Activated gamma-delta T cell treated with anti-CD3 and anti-CD28 coated beads, Interleukin-2, amount 50 U/mL, for 16 hours (primary cell): ENCODE results near the gene GAN.
A peak's percentile ranks its signal among the peaks of the same experiment; 100 is the strongest.

ENCODE experiments used
- DNase-seq: peaks from one replicate; pipeline ENCODE4 v3.0.0-alpha.2; 2020; ENCODE audit warnings: low read depth

GAN gene

GRCh38 chr16:81314603-81315270 is at the start of gene GAN:
GAN (plus strand) TSS chr16:81314962; CDS start chr16:81315114, 152 bp downstream.
- peak; percentile 87 for DNase-seq

DNA sequence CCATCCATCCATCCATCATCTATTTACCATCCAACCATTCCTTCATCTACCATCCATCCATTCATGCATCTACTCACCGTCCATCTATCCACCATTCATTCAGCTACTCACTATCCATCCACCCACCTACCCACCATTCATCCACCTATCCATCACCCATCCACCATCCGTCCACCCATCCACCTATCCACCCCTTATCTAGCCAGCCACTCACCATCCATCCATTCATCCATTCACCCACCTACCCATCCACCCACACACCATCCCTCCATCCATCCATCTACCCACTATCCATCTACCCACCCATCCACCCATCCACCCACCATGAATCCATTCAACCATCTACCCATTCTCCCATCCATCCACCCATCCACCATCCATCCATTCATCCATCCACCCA is 49.7 kb upstream of the GAN start:
- DNase-seq: no peak

GRCh38 chr16:81265658-81266451 is 48.9 kb upstream of the GAN start:
- DNase-seq: no peak

- no peak for DNase-seq
These were observed 48.1 kb upstream of the GAN start for GRCh38 chr16:81266680-81267095.

GRCh38 chr16:81268509-81268908 is 46.3 kb upstream of the GAN start:
- DNase-seq: no peak

- DNase-seq: no peak
These were observed 41.4 kb upstream of the GAN start for GRCh38 chr16:81273223-81273950.

DNA sequence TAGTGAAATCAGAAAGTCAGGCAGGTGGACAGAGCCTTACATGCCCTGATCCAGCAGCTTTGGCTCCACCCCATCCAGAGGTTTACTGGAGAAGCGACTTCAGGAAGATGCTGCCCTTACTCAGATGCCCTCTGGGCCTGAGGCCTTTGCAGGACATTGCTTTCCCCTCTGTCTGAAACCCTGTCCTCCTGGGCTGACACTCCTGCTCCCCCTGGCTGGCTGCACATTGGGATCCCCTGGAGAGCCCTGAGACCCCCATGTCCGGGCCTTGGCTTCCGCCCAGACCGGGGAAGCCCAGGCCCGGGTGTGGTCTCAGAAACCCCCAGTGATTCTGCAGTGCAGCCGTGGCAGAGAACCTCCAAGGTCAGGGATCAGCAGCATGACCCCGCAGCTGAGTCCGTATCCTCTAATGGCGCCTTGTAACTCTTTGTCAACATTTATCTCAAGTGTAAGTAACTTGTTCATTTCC is 39.7 kb upstream of the GAN start:
- no peak for DNase-seq

GRCh38 chr16:81275795-81276194 is 39.0 kb upstream of the GAN start:
- no peak for DNase-seq

- DNase-seq: no peak
These were observed 38.4 kb upstream of the GAN start for GRCh38 chr16:81276323-81276722.

GRCh38 chr16:81277541-81278080 is 37.2 kb upstream of the GAN start:
- DNase-seq: no peak

GRCh38 chr16:81278526-81278925 is 36.2 kb upstream of the GAN start:
- DNase-seq: no peak

- DNase-seq: no peak
These were observed 35.4 kb upstream of the GAN start for GRCh38 chr16:81279392-81279791.

GRCh38 chr16:81280393-81280792 is 34.4 kb upstream of the GAN start:
- no peak for DNase-seq

GRCh38 chr16:81283044-81283443 is 31.7 kb upstream of the GAN start:
- DNase-seq: no peak

DNA sequence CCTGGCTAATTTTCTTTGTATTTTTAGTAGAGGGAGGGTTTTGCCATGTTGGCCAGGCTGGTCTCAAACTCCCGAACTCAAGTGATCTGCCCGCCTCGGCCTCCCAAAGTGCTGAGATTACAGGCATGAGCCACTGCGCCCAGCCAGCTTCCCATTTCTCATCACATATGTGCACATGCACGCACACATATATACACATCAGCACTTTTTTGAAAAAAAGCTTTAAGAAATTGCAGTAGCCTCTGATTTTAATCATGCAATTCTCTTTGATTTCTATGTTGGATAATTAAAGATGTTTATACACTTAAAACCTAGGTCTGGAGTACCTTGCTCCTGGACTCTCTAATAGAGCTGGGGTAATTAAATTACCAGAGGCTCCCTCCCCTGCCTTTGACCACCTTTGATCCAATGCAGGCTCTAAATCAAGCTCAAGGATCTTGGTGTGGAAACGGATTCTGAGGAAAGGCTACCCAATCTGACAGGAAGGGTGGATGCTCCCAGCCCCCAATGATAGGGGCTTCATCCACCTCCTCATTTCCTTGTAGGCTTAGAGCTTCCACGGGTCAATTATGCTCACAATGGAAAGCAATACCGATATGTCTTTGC is 29.7 kb upstream of the GAN start:
- no peak for DNase-seq

GRCh38 chr16:81286190-81286589 is 28.6 kb upstream of the GAN start:
- DNase-seq: no peak

GRCh38 chr16:81291117-81291516 is 23.6 kb upstream of the GAN start:
- DNase-seq: no peak

- DNase-seq: no peak
These were observed 21.8 kb upstream of the GAN start for GRCh38 chr16:81292936-81293335.

- DNase-seq: no peak
These were observed 20.6 kb upstream of the GAN start for GRCh38 chr16:81293909-81294802.

- DNase-seq: no peak
These were observed 18.1 kb upstream of the GAN start for GRCh38 chr16:81296631-81297030.

DNA sequence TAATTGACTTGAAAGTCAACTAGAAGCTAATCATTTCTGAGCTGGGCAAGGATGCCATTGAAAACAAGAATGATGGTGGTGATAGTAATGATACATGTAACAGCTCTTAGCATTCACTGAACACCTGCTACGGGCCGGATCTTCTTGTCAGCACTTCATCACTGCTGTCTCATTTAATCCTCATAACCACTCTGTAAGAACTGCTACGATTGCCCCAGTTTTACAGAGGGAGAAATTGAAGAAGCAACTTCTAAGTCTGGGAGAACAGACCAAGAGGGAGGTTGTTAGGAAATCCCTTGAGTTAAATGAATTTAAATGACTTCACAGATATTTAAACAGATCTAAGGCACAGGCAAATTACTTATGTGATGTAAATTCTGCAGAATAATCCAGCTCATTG is 7.0 kb upstream of the GAN start:
- DNase-seq: no peak
